ENCODE results near the gene C2CD5. TPM values are rescaled to one million over a fixed set of nuclear protein-coding genes. Genes with fewer than 3 reads are reported as not detected.

The C2CD5 gene
- total RNA-seq, 1 experiment from 2014 or later: 21.4 TPM

DNA sequence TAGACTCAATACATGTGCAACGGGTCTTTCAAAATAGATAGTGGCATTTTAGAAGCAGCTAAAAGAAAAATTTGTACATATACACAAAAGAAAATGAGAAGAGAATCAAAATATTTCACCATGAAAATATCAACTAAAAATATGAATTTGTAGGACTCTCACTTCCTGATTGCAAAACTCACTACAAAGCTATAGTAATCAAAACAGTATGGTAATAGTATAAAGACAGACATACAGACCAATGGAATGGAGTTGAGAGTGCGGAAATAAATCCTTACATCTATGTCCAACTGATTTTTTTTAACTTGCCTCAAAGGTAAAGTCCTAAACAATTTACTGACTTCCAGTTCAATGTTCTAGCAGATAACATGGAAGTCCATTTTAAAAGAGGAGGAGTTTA is 13.1 kb downstream of the C2CD5 start:
- Mint-ChIP-seq H3K9me3 (ENCODE audit: unreplicated experiment) (no peaks in the 10 kb centered on the region), H3K36me3 (ENCODE audit: insufficient read depth, unreplicated experiment) (peaks cover 36% of the 10 kb centered on the region), H3K27ac (ENCODE audit: low read depth, unreplicated experiment) (no peak overlapping the region), H3K4me3 (ENCODE audit: unreplicated experiment) (no peak overlapping the region), H3K27me3 (ENCODE audit: insufficient read depth, unreplicated experiment) (no peaks in the 10 kb centered on the region), H3K4me1 (ENCODE audit: insufficient read depth, unreplicated experiment) (peaks cover 7% of the 10 kb centered on the region)
- TF ChIP-seq, protein P1, sequence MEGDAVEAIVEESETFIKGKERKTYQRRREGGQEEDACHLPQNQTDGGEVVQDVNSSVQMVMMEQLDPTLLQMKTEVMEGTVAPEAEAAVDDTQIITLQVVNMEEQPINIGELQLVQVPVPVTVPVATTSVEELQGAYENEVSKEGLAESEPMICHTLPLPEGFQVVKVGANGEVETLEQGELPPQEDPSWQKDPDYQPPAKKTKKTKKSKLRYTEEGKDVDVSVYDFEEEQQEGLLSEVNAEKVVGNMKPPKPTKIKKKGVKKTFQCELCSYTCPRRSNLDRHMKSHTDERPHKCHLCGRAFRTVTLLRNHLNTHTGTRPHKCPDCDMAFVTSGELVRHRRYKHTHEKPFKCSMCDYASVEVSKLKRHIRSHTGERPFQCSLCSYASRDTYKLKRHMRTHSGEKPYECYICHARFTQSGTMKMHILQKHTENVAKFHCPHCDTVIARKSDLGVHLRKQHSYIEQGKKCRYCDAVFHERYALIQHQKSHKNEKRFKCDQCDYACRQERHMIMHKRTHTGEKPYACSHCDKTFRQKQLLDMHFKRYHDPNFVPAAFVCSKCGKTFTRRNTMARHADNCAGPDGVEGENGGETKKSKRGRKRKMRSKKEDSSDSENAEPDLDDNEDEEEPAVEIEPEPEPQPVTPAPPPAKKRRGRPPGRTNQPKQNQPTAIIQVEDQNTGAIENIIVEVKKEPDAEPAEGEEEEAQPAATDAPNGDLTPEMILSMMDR (IDR thresholded peaks at IDR 0.05; ENCODE audit: unreplicated experiment): no peak
- ChIA-PET CTCF (interaction anchor here (1.0 to 2.7 kb wide), 3 partner anchors 13 to 104 kb away, joined by 4 to 15 read pairs (median 5); partner anchors contain the start of gene C2CD5), POLR2A (interaction anchor here (0.7 to 1.7 kb wide), 3 partner anchors 11 to 13 kb away, joined by 3 to 6 read pairs (median 4); partner anchors contain the start of gene C2CD5)
- no TSS peak for BruUV-seq (replicated peaks)
- intact Hi-C loops (cut with micrococcal nuclease): no loop called here
- DNase-seq (ENCODE audit: unreplicated experiment): no peak

DNA sequence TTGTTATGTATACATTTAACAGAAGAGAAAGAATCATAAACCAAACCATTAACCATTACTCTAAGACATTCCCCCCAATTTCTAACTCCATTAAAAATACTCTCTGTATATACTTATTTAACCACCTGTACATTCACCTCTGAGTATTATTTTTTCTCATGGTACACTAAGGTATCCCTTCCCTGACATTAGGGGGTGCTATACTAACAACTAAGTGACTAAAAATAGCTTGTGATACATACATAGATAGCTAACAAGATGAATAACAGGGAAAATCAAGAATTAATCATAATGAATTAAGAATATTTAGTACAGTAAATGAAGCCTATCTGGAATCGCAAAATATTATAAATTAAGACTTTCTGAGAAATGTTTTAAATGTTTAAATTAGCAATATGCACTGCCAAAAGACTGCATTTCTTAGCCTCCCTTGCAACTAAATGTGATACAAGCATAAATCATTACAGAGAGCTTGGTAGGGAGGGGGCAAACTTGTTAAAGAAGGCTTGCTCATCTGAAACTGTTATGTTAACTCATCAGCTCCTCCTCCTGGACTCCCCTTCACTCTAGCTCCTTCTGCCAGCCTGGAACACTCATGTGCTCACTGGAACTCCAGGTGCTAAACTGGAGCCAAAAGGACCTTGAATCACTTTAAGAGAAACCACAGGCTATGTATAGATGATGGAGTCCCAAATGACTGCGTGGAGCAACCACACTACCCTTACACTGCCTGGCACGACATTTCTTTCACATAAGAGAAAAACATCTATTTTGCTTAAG is 14.9 kb downstream of the C2CD5 start:
- H3K4me1 Mint-ChIP-seq (ENCODE audit: insufficient read depth, unreplicated experiment): peaks cover 7% of the 10 kb centered on the region
- BruUV-seq (replicated peaks): no TSS peak
- CTCF ChIA-PET: interaction anchor here (0.5 to 1.6 kb wide), 11 partner anchors 9 to 1021 kb away, joined by 3 to 8 read pairs (median 3); partner anchors contain the start of genes C2CD5 and ETNK1
- no peak overlapping the region for H3K27ac Mint-ChIP-seq (ENCODE audit: low read depth, unreplicated experiment)
- intact Hi-C loops (cut with micrococcal nuclease): loop anchor here (5.0 kb wide), 1 partner anchor 98 kb away; the partner anchor contains the start of gene ETNK1
- TF ChIP-seq, protein P1 (IDR thresholded peaks at IDR 0.05; ENCODE audit: unreplicated experiment): peak; percentile 13
- H3K9me3 Mint-ChIP-seq (ENCODE audit: unreplicated experiment): no peaks in the 10 kb centered on the region
- peak; percentile 48 for DNase-seq (ENCODE audit: unreplicated experiment)
- no peaks in the 10 kb centered on the region for H3K27me3 Mint-ChIP-seq (ENCODE audit: insufficient read depth, unreplicated experiment)
- H3K4me3 Mint-ChIP-seq (ENCODE audit: unreplicated experiment): no peak overlapping the region
- POLR2A ChIA-PET: interaction anchor here (0.6 to 1.8 kb wide), 3 partner anchors 15 to 95 kb away, joined by 3 to 10 read pairs (median 5); partner anchors contain the start of genes C2CD5 and ETNK1
- H3K36me3 Mint-ChIP-seq (ENCODE audit: insufficient read depth, unreplicated experiment): peaks cover 35% of the 10 kb centered on the region

DNA sequence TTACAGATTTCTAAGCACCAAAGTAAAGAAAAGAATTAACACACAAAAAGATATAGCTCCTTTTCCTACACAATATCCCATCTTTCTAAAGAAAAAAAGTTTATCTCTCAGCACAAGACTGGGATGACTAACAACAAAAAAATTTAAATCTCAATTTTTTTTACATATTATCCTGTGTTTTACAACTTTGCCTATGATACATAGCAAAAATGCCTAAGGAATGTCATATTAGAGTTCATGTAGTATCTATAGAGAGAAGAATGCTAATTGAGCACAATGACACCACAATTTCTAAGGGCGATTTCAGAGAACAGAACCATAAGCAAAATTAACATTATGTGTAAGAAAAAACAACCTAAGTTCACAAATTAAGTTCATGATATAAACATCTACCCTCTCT is 16.3 kb downstream of the C2CD5 start:
- Mint-ChIP-seq H3K4me3 (ENCODE audit: unreplicated experiment) (no peak overlapping the region), H3K36me3 (ENCODE audit: insufficient read depth, unreplicated experiment) (peaks cover 42% of the 10 kb centered on the region), H3K27ac (ENCODE audit: low read depth, unreplicated experiment) (no peak overlapping the region), H3K9me3 (ENCODE audit: unreplicated experiment) (no peaks in the 10 kb centered on the region), H3K4me1 (ENCODE audit: insufficient read depth, unreplicated experiment) (peaks cover 11% of the 10 kb centered on the region), H3K27me3 (ENCODE audit: insufficient read depth, unreplicated experiment) (no peaks in the 10 kb centered on the region)
- intact Hi-C loops (cut with micrococcal nuclease): loop anchor here (5.0 kb wide), 1 partner anchor 99 kb away; the partner anchor contains the start of gene ETNK1
- no TSS peak for BruUV-seq (replicated peaks)
- POLR2A ChIA-PET: no interaction called here
- TF ChIP-seq, protein P1 (IDR thresholded peaks at IDR 0.05; ENCODE audit: unreplicated experiment): no peak
- CTCF ChIA-PET: interaction anchor here (0.8 kb wide), 1 partner anchor 228 kb away, joined by 4 read pairs; no protein-coding TSS in a partner anchor
- no peak for DNase-seq (ENCODE audit: unreplicated experiment)

DNA sequence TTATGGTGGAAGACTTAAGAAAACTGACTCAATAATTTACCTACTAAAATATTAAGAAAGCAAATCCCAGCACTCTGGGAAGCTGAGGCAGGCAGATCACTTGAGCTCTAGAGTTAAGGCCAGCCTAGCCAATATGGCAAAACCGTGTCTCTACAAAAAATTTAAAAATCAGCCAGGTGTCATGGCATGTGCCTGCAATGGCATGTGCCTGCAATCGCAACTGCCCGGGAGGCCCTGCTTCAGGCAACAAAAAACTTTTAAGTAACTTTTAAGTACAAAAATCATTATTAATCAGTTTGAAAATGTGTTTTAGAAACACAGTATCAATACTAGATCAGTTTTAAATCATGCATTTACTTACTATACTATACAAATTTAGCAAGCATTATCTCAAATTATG is 17.5 kb downstream of the C2CD5 start:
- no peaks in the 10 kb centered on the region for H3K27me3 Mint-ChIP-seq (ENCODE audit: insufficient read depth, unreplicated experiment)
- H3K4me1 Mint-ChIP-seq (ENCODE audit: insufficient read depth, unreplicated experiment): peaks cover 11% of the 10 kb centered on the region
- no peak overlapping the region for H3K4me3 Mint-ChIP-seq (ENCODE audit: unreplicated experiment)
- CTCF ChIA-PET: interaction anchor here (0.6 to 0.8 kb wide), 3 partner anchors 20 to 442 kb away, joined by 3 to 4 read pairs (median 3); no protein-coding TSS in a partner anchor
- TF ChIP-seq, protein P1 (IDR thresholded peaks at IDR 0.05; ENCODE audit: unreplicated experiment): no peak
- POLR2A ChIA-PET: interaction anchor here (0.9 kb wide), 1 partner anchor 8 kb away, joined by 3 read pairs; no protein-coding TSS in a partner anchor
- H3K27ac Mint-ChIP-seq (ENCODE audit: low read depth, unreplicated experiment): no peak overlapping the region
- no peaks in the 10 kb centered on the region for H3K9me3 Mint-ChIP-seq (ENCODE audit: unreplicated experiment)
- intact Hi-C loops (cut with micrococcal nuclease): loop anchor here (5.0 kb wide), 1 partner anchor 100 kb away; the partner anchor contains the start of gene ETNK1
- no TSS peak for BruUV-seq (replicated peaks)
- no peak for DNase-seq (ENCODE audit: unreplicated experiment)
- H3K36me3 Mint-ChIP-seq (ENCODE audit: insufficient read depth, unreplicated experiment): peaks cover 33% of the 10 kb centered on the region

Data from MCF 10A (cell line).